Measurements from ENCODE around the gene NME3.

The NME3 gene

GRCh38 chr16:1773703-1774447 lies 2.5 kb upstream of the NME3 start:
- H3K4me3 ChIP-seq (ENCODE audit: low read depth, low read length) = peak overlapping the region; percentile 59
- in situ Hi-C loops (cut with HindIII; ENCODE audit: low sequenced_read_pairs) = no loop called here
- DNase-seq (ENCODE audit: low read depth) = no peak
- TF ChIP-seq CTCF (IDR thresholded peaks at IDR 0.05; ENCODE audit: low read depth, low read length, missing control alignments) = no peak

GRCh38 chr16:1772908-1773702 lies 1.8 kb upstream of the NME3 start, which contains the start of gene MRPS34:
Gene MRPS34 (minus strand): TSS chr16:1773134. CDS start chr16:1773119, 15 bp downstream.
- peak within 1 kb of the TSS; percentile 59 for H3K4me3 ChIP-seq (ENCODE audit: low read depth, low read length)
- in situ Hi-C loops (cut with HindIII; ENCODE audit: low sequenced_read_pairs) = no loop called here
- TF ChIP-seq CTCF (IDR thresholded peaks at IDR 0.05; ENCODE audit: low read depth, low read length, missing control alignments) = peak; percentile 69
- DNase-seq (ENCODE audit: low read depth) = peak; percentile 61

- no peak for TF ChIP-seq CTCF (IDR thresholded peaks at IDR 0.05; ENCODE audit: low read depth, low read length, missing control alignments)
- peak within 1 kb of the TSS; percentile 59 for H3K4me3 ChIP-seq (ENCODE audit: low read depth, low read length)
- no peak for DNase-seq (ENCODE audit: low read depth)
- in situ Hi-C loops (cut with HindIII; ENCODE audit: low sequenced_read_pairs) = no loop called here
These were observed 1.1 kb upstream of the NME3 start, which contains the start of gene EME2 for GRCh38 chr16:1772362-1772907. Gene EME2 (plus strand): TSS chr16:1772810. CDS start chr16:1773228, 418 bp downstream.

GRCh38 chr16:1771864-1772361 lies 570 bp upstream of the NME3 start:
- no peak for DNase-seq (ENCODE audit: low read depth)
- TF ChIP-seq CTCF (IDR thresholded peaks at IDR 0.05; ENCODE audit: low read depth, low read length, missing control alignments) = no peak
- peak overlapping the region; percentile 59 for H3K4me3 ChIP-seq (ENCODE audit: low read depth, low read length)
- in situ Hi-C loops (cut with HindIII; ENCODE audit: low sequenced_read_pairs) = no loop called here

- in situ Hi-C loops (cut with HindIII; ENCODE audit: low sequenced_read_pairs) = no loop called here
- H3K4me3 ChIP-seq (ENCODE audit: low read depth, low read length) = peak overlapping the region; percentile 59
- TF ChIP-seq CTCF (IDR thresholded peaks at IDR 0.05; ENCODE audit: low read depth, low read length, missing control alignments) = no peak
- DNase-seq (ENCODE audit: low read depth) = no peak
These were observed 785 bp downstream of the NME3 start for GRCh38 chr16:1770328-1771187.

Measured in astrocyte of the cerebellum (primary cell).